Measurements from ENCODE around the gene B3GNT5. TPM values are rescaled to one million over a fixed set of nuclear protein-coding genes. Genes with fewer than 3 reads are reported as not detected.

Gene B3GNT5
- total RNA-seq, 3 donors from 2014 or later: 3.0 to 12.1 (median 6.2) TPM

DNA sequence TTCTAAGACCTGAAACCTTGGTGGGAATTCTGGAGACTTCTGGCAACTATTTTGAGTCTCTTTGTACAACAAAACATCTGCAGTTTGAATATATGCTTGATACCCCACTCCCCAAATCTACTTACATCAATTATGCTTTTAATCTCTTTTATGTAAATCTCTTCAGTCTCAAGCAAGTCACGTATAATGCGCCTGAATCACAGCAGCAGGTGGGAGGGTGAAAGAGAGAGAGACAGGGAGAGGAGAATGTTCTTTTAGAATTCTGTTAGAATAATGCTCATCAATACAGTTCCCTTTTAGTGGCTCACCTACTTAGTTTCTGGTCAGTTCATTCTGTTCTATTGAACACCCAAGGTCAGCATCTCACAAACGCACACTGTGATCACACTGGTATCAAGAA, 22.2 kb upstream of the B3GNT5 start:
- H3K4me1 ChIP-seq: no peaks in the 10 kb centered on the region
- no peaks in the 10 kb centered on the region for H3K27me3 ChIP-seq
- no peak for DNase-seq (ENCODE audit: low spot score in 2 of 2)
- no peak overlapping the region for H3K4me3 ChIP-seq
- no peaks in the 10 kb centered on the region for H3K36me3 ChIP-seq
- intact Hi-C loops (cut with DNase I; ENCODE audit: low total_unique reads): no loop called here
- H3K9me3 ChIP-seq: no peaks in the 10 kb centered on the region
- TF ChIP-seq POLR2A (IDR thresholded peaks at IDR 0.05) (no peak), POLR2AphosphoS5 (IDR thresholded peaks at IDR 0.05) (no peak)
- TF ChIP-seq, protein P1, sequence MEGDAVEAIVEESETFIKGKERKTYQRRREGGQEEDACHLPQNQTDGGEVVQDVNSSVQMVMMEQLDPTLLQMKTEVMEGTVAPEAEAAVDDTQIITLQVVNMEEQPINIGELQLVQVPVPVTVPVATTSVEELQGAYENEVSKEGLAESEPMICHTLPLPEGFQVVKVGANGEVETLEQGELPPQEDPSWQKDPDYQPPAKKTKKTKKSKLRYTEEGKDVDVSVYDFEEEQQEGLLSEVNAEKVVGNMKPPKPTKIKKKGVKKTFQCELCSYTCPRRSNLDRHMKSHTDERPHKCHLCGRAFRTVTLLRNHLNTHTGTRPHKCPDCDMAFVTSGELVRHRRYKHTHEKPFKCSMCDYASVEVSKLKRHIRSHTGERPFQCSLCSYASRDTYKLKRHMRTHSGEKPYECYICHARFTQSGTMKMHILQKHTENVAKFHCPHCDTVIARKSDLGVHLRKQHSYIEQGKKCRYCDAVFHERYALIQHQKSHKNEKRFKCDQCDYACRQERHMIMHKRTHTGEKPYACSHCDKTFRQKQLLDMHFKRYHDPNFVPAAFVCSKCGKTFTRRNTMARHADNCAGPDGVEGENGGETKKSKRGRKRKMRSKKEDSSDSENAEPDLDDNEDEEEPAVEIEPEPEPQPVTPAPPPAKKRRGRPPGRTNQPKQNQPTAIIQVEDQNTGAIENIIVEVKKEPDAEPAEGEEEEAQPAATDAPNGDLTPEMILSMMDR (IDR thresholded peaks at IDR 0.05): no peak
- no peak overlapping the region for H3K27ac ChIP-seq

DNA sequence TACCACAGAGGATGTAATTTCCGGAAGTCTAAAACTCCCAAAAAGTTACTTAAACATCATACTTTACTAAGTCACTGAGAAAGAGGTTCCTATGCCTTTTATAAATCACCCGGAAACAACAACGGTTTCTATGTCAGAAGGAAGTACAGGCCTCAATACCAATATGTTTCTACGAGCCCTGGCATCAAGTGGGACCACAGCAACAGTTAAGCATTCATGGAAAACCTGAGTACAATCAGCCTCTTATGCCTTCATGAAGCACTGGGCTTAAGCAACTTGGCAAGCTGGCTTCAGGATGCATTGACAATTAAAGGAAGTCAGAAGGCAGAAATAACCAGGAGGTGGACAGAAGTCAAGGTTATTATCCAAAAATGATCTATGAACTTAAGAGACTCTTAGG, 19.1 kb upstream of the B3GNT5 start:
- H3K27me3 ChIP-seq: no peaks in the 10 kb centered on the region
- no peaks in the 10 kb centered on the region for H3K9me3 ChIP-seq
- intact Hi-C loops (cut with DNase I; ENCODE audit: low total_unique reads): no loop called here
- DNase-seq (ENCODE audit: low spot score in 2 of 2): peak in 1 of 2 donors; percentile 41
- no peaks in the 10 kb centered on the region for H3K36me3 ChIP-seq
- no peaks in the 10 kb centered on the region for H3K4me1 ChIP-seq
- H3K27ac ChIP-seq: peak overlapping the region in 1 of 2 donors; percentile 54
- no peak overlapping the region for H3K4me3 ChIP-seq
- TF ChIP-seq POLR2AphosphoS5 (IDR thresholded peaks at IDR 0.05) (no peak), POLR2A (IDR thresholded peaks at IDR 0.05) (no peak)
- TF ChIP-seq, protein P1 (IDR thresholded peaks at IDR 0.05): no peak

DNA sequence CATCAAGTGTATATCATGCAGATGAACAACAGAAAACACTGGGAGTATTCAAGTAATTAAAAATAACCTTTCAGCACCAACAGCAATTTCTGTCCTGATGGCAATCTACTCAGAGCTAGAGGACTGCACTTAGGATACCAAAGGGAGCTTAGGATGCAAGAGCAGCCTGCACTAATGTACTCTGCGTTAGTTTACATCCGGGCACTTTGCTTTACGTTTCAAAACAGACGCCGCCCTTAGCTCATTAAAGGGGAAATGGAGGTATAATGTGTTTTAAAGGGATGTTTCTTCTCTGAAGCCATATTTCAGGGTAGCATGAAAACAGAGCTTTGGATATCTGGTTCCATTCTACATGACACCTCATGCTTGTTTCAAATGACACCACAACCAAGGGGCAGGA, 14.0 kb upstream of the B3GNT5 start:
- TF ChIP-seq, protein P1 (IDR thresholded peaks at IDR 0.05): no peak
- TF ChIP-seq POLR2A (IDR thresholded peaks at IDR 0.05) (no peak), POLR2AphosphoS5 (IDR thresholded peaks at IDR 0.05) (no peak)
- Histone ChIP-seq H3K4me1 (no peaks in the 10 kb centered on the region), H3K27ac (no peak overlapping the region), H3K4me3 (no peak overlapping the region), H3K36me3 (no peaks in the 10 kb centered on the region), H3K9me3 (peaks cover 11 to 13% of the 10 kb centered on the region in 2 donors), H3K27me3 (no peaks in the 10 kb centered on the region)
- intact Hi-C loops (cut with DNase I; ENCODE audit: low total_unique reads): no loop called here
- DNase-seq (ENCODE audit: low spot score in 2 of 2): no peak

DNA sequence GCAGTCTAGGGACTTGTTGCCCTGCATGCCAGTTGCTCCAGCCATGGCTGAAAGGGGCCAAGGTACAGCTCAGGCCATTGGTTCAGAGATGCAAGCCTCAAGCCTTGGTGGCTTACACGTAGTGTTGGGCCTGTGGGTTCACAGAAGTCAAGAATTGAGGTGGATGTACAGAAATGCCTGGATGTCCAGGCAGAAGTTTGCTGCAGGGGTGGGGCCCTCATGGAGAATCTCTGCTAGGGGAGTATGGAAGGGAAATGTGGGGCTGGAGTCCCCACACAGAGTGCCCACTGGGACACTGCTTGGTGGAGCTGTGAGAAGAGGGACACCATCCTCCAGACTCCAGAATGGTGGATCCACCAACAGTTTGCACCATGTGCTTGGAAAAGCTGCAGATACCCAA, 10.6 kb upstream of the B3GNT5 start:
- Histone ChIP-seq H3K27me3 (no peaks in the 10 kb centered on the region), H3K9me3 (peaks cover 11 to 13% of the 10 kb centered on the region in 2 donors), H3K4me3 (no peak overlapping the region), H3K27ac (no peak overlapping the region), H3K4me1 (no peaks in the 10 kb centered on the region), H3K36me3 (no peaks in the 10 kb centered on the region)
- TF ChIP-seq POLR2A (IDR thresholded peaks at IDR 0.05) (no peak), POLR2AphosphoS5 (IDR thresholded peaks at IDR 0.05) (no peak)
- TF ChIP-seq, protein P1 (IDR thresholded peaks at IDR 0.05): no peak
- DNase-seq (ENCODE audit: low spot score in 2 of 2): no peak
- intact Hi-C loops (cut with DNase I; ENCODE audit: low total_unique reads): no loop called here

DNA sequence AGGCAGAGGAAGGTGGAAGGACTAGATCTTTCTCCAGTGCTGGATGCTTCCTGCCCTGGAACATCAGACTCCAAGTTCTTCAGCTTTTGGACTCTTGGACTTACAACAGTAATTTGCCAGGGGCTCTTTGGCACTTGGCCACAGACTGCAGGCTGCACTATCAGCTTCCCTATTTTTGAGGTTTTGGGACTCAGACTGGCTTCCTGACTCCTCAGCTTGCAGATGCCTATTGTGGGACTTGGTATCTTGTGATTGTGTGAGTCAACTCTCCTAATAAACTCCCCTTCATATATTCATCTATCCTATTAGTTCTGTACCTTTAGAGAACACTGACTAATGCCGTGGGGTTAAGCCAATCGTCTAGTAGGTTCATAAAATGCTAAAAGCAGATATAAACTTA, 8.8 kb upstream of the B3GNT5 start:
- Histone ChIP-seq H3K9me3 (peaks cover 11 to 13% of the 10 kb centered on the region in 2 donors), H3K27me3 (no peaks in the 10 kb centered on the region), H3K4me3 (no peak overlapping the region), H3K4me1 (no peaks in the 10 kb centered on the region), H3K36me3 (no peaks in the 10 kb centered on the region), H3K27ac (no peak overlapping the region)
- no peak for DNase-seq (ENCODE audit: low spot score in 2 of 2)
- intact Hi-C loops (cut with DNase I; ENCODE audit: low total_unique reads): no loop called here
- TF ChIP-seq, protein P1 (IDR thresholded peaks at IDR 0.05): no peak
- TF ChIP-seq POLR2AphosphoS5 (IDR thresholded peaks at IDR 0.05) (no peak), POLR2A (IDR thresholded peaks at IDR 0.05) (no peak)

Measured in breast epithelium (tissue), 4 donors.